ENCODE results near the gene CTBP2.
A peak's percentile ranks its signal among the peaks of the same experiment; 100 is the strongest.
"Not testable (repeated sequence)": the region's sequence is repeated elsewhere in the genome, so short reads cannot be mapped to it uniquely, and the experiment has no call there.

The CTBP2 gene

DNA sequence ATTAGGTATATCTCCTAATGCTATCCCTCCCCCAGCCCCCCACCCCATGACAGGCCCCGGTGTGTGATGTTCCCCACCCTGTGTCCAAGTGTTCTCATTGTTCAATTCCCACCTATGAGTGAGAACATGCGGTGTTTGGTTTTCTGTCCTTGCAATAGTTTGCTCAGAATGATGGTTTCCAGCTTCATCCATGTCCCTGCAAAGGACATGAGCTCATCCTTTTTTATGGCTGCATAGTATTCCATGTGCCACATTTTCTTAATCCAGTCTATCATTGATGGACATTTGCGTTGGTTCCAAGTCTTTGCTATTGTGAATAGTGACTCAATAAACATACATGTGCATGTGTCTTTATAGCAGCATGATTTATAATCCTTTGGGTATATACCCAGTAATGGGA, 18.7 kb upstream of the CTBP2 start:
- DNase-seq, result not testable (repeated sequence)

DNA sequence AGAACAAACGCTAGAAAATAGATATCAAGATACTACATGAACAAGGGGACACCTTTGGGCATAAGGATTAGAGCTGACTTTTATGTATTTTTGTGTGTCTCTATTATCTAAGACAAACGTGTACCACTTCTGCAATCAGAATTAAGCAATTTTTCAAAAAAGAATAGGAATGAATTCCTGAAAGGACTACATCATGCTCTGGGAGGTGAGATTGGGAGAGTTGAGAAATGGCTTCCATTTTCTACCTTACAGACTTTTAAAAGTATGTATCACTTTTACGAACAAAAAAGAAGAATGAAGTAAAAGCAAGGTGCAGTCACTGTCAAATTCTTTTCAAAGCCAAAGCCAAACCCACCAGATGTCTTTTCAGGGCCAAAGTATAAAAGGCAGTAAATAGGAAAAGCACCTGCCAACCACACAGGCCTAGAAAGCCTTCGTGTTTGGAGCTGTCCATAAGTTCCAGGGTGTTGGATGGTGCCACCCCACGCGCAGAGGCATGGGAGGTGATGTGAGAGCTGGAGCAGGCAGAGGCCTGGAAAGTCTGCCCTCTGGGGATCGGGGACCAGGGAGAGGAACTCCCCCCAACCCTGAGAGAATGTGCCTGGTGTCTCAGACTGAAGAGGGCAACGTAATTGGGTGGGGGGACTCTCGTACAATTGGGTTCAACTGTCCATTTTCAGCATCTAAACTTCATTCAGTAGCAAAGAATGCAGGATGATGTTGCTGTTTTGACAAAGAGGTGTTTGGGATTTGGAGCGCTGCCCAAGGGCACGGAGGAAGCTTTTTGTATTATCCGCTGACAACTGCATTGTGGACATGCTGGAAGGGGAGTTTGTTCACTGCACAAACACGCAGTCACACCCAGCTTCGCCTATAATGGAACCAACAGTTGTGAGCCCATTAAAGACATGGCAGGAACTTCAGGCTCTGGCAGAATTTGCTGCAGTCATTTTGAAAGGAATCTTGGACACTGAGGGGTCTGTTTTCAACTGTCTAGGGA, 17.6 kb upstream of the CTBP2 start:
- DNase-seq, result no peak

DNA sequence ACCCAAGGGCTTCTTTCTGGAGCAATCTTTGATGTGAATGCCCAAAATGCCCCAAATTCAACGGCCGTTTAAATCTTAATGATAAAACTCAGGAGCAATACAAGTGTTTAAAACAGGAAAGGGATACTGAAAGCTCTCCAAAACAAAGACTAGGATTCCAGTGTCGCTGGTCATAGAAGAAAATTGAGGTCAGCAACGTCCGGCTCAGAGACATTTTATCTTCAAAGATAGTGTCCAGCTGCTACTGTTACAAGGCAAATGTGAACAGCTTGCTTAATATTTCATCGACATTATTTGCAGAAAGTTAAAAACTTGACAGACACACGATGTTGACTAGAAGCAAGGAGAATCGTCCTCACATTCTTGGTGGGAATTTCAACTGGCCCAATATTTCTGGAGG, 15.4 kb upstream of the CTBP2 start:
- DNase-seq, result no peak

DNA sequence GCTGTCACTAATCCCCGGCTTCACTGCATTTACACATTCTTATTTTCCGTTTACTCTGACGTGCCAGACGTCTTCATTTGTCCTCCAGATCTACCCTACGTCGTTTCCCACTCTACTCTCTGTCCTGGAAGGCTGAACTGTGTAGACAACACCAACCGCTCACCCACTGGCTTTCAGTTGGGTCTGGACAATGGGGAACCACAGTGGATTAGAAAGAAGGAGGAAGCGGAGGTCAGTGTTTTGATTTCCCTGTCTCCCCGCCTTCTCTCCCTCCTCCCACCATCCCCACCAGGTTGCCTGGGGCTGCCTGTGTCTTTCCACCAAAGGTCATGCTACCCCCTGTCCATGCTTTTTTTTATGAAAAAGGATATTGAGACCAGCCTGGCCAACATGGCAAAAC, 14.0 kb upstream of the CTBP2 start:
- no peak for DNase-seq

DNA sequence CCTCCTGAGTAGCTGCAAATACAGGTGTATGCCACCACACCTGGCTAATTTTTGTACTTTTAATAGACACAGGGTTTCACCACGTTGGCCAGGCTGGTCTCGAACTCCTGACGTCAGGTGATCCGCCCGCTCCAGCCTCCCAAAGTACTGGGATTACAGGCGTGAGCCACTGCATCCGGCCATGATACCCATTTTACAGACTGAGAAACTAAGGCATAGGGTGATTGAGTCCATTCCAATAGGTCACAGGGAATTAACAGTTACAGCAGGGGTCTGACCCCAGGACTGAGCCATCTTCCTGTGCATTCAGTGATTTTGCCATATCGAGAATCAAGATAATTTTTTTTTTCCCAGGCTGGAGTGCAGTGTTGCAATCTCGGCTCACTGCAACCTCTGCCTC, 12.3 kb upstream of the CTBP2 start:
- no peak for DNase-seq

DNA sequence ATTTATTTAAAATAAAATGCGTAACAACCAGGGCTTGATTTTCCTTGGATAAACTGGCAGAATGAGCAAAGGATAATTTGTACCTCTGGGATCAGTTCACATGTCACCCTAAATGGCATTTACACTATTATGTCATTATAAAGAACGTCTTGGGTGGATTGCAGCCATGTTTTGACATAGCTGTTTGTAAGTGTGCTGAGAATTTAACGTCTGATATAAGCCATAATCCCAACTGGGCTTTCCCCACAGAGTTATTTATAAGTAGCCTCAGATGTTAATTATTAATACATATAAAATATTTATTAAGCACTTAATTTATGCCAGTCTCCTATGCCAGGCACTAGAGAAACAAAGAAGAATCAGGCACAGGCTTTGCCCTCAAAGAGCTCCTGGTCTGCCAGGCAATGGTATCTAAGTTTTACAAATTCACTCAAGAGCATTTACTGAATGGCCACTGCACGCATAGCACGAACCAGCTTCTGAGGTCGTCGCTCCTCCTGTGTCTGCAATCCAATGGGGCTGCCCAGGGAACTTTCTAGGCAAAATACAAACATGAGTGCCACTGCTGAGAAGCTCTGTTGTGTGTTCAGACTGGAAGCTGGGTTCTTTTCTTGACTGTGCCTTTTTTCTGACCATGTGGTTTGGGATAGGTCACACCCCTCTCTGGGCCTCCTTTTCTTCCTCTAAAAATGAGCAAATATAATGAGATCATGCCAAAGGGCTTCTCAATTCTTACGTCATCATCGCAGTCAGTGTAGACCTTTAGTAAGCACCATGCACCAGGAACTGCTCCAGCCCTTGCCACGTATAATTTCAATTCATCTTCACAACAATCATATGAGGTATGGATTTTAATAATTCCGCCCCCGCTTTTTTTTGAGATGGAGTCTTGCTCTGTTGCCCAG, 11.3 kb upstream of the CTBP2 start:
- no peak for DNase-seq

DNA sequence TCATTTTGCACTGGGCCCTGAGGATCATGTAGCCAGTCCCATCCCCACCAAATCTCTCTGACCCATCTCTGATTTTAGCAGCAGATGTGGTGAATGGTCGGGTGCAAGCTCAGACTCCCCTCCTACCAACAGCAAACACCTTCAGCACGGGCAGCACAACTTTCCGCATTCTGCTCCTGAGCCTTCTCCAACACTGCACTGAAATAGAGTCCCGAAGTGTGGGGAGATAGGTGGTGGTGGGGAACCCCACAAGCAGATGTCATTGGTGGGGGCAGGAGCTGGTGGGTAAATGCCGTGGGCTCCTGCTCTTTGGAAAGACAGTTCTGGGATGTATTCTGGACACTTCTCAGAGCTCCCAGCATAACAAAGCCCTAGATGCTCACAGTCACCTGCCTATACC, 9.6 kb upstream of the CTBP2 start:
- DNase-seq, result no peak

DNA sequence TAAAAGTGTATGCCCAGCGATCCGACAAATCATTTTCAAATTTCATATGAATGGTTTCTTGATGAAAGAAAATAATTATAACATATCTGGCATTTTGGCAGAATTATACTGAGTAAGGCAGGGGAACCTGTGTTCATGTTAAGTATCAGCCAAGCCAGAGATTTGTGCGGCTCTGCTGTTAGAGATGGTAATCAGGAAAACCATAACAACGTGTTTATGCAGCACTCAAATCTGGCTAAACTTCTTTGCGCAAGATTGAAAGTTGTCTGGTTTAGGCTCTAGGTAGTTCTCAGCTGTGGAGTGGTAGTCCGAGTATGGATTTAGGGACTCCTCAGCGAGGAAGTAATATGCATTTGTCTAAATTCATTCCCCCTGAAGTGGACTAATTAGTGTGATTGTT, 8.9 kb upstream of the CTBP2 start:
- DNase-seq, result no peak

DNA sequence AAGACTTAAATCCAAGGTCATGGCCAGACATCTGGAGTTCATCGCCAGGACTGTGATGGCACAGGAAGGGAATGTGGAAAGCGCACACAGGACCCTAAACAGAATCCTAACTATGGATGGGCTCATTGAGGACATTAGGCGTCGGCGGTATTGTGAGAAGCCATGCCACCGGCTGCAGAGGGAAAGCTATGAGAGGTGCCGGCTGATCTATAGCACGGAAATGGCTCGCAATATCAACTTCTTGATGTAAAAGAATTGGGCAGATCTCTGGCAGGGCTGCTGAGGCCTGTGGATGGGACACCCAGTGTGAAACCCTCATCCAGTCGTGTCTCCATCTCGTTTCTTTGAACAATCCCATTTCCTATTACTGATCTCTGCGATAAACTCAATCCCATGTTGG, 6.3 kb upstream of the CTBP2 start:
- DNase-seq, result no peak

DNA sequence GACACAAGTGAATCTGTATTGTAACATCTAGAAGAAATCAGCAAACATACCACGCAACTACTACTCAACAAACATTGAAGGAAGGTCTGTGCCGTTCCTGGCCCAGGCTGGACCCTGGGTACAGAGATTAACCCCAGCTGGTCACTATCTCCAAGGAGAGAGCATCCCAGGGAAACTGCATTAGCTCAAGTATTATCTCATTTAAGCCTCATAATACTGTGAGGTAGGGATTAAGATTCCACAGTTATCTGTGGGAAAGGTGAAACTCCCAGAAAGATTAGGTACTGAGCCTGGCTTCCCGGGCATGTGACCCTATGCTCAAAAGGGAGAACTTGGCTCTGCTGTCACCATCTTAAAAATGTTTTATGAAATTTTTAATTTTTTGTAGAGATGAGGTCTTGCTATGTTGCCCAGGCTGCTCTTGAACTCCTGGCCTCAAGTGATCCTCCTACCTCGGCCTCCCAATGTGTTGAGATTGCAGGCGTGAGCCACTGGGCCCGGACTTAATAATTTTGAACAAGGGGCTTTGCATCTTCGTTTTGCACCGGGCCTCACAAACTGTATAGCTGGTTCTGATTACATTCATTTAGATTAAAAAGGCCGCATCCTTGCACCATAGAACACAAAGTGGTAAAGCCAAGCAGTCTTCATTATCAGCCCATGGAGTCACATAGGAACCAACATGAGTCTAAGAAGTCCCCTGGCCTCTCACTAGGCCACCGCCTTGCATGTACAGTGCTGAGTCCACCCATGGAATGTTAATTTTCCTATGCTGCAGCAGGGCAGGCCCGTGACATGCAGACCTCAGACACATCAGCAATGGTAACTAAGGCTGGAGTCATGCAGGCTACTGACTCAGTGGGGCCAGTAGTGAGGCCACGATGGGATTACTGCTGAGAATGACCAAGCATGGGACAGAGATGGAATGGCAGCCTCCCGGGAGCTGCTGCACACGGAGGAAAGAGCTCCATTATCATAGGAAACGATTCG, 5.5 kb upstream of the CTBP2 start:
- DNase-seq, result no peak

DNA sequence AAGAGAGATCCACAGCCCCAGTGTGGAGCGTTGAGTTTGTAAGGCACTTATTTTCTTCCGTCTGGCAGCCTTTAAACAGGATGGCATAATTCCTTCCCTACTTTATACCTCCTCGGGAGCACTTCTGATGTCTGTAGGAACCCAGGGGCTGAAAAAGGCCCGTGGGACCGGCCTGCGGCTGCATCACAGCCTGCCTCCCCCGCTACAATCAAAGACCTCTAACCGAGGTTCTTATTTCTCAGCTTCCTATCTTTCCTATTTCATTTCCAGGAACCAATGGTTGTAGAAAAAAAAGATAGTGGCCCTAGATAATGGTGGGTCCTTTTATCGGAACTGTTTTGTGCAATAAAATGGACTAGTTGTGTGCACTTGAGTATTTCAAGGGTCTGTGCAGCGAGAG, 4.1 kb upstream of the CTBP2 start:
- no peak for DNase-seq

DNA sequence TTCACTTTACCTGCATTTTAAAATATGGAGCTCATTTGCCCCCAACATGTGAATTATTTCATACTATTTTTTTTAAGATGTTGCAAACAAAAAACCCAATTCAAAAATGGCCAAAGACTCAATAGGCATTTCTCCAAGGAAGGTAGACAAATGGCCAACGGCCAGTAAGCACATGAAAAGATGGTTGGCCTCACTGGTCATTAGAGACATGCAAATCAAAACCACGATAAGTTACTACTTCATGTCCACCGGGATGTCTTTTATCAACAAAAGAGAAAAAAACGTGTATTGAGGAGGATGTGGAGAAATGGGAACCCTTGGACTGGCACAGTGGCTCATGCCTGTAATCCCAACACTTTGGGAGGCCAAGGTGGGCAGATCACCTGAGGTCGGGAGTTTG, 3.4 kb upstream of the CTBP2 start:
- no peak for DNase-seq

DNA sequence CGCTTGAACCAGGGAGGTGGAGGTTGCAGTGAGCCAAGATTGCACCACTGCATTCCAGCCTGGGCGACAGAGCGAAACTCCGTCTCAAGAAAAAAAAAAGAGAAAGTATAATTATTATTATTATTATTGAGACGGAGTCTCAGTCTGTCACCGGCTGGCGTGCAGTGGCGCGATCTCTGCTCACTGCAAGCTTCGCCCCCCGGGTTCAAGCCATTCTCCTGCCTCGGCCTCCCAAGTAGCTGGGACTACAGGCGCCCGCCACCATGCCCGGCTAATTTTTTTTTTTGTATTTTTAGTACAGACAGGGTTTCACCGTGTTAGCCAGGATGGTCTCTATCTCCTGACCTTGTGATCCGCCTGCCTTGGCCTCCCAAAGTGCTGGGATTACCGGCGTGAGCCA, 2.9 kb upstream of the CTBP2 start:
- DNase-seq, result not testable (repeated sequence)

DNA sequence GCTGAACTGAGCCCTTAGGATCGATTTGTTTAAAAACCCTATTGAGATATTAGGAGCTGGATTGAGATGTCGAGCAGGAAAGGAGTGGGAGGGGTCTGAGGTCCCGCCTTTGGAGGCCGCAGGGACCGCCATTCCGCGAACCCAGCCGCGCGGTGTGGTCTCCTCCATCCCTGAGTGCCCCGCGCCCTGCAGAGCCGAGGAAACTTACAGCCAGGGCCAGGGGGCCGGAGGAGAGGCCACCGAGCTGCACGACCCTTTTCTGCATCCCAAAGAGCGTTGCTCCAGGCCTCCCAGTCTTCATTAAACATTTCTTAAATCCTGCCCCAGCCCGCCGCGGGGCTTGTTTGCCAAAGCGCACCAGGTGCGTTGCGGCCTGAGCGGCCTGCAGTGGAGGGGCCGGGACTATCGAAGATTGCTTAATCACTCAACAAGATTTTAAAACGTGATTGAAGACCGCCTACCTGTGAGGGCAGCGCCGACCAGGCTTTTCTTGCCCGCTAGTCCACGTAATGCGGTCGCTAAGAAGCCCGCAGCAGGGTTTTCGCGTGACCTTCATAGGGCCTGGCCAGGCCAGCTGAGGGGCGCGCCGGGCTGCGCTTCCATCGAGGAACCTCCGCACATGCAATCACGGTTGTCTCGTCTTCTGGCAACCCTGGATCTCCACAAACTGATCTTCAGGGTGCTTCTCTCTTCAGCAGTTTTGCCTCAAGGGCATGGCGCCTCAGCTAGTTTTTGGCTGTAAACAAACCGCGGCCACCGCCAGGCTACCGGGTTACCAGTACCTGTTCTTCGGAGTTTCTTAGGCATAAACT, 2.0 kb upstream of the CTBP2 start:
- no peak for DNase-seq

DNA sequence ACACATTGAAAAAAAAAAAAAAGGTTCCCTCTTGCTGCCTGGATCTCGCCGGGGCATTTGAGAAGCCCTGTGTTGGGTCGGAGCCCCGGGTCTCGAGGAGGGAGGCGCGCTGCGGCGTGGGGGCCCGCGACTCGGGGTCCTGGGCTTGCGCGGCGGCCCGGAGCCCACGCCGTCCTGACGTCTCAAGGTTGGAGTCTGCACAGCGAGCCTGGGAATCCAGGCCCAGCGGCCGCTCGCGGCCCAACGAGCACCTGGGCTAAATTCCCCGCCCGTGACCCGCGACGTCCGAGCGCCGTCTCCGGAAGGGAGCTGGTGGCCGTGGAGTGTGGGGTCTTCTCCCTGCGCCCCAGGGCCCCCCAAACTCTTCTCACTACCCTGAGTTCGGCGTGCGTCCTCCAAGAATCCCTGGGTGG, 1.4 kb upstream of the CTBP2 start:
- no peak for DNase-seq

DNA sequence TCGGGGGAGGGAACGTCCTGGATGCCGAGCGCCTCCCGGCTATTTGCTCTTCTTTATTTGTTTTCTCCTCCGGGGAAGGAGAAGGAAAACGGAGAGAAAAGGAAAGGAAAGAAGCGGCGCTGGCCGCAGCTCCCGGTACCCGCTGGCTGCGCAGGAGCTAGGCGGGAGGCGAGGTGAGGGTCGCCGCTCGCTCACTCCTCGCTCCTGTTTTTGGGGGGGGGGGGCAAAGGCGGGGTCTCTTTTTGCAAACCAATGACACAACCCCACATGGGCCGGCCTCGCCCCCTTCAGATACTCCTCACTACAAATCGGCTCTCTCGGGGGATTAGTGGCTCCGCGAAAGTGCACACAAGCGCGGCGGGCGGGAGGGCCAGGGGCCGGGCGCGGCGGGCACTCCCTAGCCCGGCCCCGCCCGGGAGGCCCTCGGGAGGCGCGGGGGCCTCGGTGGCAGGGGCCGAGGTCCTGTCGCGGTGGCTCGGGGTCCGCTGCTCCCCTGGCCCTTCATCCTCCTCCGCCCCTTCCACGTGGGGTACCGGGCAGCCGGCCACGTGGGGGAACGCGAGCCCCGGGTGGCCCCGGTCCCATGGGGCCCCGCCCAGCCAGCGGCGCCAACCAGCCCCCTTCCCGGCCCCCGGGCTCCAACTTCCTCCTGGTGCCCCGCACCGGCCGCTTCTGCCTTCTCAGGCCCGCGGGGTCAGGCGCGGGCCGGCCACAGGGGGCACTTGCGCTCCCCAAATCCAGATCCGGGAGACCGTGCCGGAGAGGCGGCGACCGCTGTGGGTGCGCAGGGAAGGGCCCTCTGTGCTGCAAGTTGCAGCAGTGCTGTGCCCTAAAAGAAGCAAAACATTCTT, 718 bp upstream of the CTBP2 start:
- DNase-seq, result peak; percentile 43

DNA sequence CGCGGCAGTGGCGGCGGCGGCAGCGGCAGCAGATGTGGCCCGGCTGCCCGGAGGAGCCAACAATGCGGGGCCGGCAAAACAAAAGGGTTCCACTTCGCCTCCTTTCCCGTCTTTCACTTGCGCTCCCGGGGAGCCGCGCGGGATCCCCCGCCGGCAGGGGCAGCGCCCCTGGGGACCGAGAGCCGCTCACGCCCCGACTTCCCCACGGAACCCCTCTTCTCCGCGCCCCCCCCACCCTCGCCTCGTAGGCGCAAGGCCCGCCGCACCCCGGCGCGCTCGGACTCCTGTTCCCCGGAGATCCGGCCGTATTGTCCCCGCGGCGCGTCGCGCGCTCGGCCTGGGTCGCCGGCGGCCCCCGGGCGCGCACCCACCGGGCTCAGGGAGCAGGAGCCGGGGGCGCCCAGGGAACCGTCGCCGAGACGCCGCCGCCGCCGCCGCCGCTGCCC, 854 bp downstream of the CTBP2 start:
- no peak for DNase-seq

DNA sequence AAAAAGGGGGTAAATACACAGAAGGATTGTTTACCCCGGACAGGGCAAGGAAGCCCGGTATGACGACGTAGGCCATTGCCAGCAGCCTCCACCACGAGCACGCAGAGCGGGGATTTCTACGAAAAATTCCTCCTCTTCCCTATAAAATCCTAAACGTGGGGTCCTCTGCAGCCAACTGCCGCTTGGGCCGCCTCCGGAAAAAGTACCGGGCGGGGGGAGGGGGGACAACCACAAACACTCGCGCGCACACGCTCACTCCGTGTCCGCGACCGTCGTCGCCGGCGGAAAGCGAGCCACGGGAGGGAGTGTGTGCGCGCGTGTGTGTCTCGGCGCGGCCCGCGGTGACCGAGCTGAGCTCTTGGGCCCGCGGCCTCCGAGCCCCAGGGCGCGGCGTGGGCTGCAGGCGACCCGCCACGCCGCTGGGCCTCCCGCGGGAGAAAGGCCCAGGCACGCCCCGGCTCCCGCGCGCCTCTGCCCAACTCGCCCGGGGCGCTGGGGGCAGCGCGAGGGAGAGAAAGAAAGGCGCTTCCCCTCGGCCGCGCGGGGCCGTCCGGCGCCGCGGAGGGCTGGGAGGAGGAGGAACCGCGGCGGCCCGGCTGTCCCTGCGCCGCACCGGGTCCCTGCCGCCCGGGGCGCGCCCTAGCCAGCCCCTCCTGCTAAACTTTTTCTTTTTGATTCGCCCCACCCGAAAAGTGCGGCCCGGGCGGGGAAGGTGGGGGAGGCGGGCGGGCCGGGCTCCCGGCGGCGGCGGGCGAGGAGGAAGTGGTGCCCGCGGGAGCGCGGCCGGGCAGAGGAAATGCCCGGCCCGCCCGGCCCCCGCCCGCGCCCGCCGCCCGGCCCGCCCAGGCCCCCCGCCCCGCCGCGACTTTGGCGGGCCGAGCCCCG, 1.5 kb downstream of the CTBP2 start:
- DNase-seq, result no peak

DNA sequence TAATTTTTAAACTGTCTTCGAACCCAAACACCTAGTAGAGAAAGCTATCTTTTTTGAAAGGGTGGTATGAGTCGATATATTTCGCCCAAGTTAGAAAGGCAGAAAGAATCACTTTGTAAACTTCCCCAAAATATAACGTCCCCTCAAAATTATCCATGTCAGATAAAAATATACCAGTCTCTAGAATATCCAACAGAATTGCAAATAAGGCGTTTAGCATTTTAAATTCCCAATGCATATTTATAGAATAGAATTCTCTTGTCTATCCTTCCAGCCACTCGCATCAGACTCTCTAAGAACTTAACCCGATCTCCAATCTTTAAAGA, 2.1 kb downstream of the CTBP2 start:
- DNase-seq, result no peak

DNA sequence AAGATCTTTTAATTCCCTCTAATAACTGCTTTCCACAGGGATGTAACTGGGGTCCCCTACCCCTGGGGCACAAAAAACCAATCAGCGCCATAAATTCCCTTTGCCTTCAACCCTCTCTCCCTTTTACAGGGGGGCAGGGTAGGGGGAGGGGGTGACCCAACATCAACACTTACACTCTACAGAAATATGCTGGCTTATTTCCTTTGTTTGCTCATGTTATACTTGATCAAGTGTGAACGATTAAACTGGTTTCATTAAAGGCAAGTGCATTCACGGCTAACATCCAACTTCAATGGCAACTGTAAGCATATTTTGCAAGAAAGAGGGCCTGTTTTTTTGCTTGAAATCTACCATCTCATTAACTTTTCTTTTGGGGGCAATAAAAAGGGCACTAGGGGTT, 2.9 kb downstream of the CTBP2 start:
- DNase-seq, result no peak
